Ishikawa (cell line): Measurements from ENCODE around the gene RNFT2.

Source experiments
- CREB1 ChIP-seq: IDR thresholded peaks from 2 replicates; pipeline ENCODE4 v1.6.1; 2012; ENCODE audit warnings: low read depth
- EP300 ChIP-seq: IDR thresholded peaks from 2 replicates; pipeline ENCODE4 v1.6.1; 2012; ENCODE audit warnings: borderline replicate concordance
- RAD21 ChIP-seq: IDR thresholded peaks from 2 replicates; pipeline ENCODE4 v1.6.1; 2012; ENCODE audit warnings: low read depth
- REST ChIP-seq: IDR thresholded peaks from 2 replicates; pipeline ENCODE4 v1.6.1; 2012; ENCODE audit warnings: low read depth, mild to moderate bottlenecking
- TAF1 ChIP-seq: IDR thresholded peaks from 2 replicates; pipeline ENCODE4 v1.6.1; 2012; ENCODE audit warnings: low read depth, mild to moderate bottlenecking
- TCF12 ChIP-seq: IDR thresholded peaks from 2 replicates; pipeline ENCODE4 v1.6.1; 2012; ENCODE audit warnings: low read depth
- TEAD4 ChIP-seq: IDR thresholded peaks from 2 replicates; pipeline ENCODE4 v1.6.1; 2012
- YY1 ChIP-seq: IDR thresholded peaks from 2 replicates; pipeline ENCODE4 v1.6.1; 2012; ENCODE audit warnings: low read depth

GRCh38 chr12:116843085-116843484 is 105.0 kb downstream of the RNFT2 start:
- TF ChIP-seq EP300 = no peak
- no peak for TF ChIP-seq REST
- TF ChIP-seq TAF1 = no peak
- no peak for TF ChIP-seq RAD21
- TF ChIP-seq YY1 = no peak
- TF ChIP-seq TCF12 = no peak
- TF ChIP-seq CREB1 = no peak
- TF ChIP-seq TEAD4 = no peak
